Sigmoid colon (tissue), 7 donors: ENCODE data around the gene ZNF217. TPM values are rescaled to one million over a fixed set of nuclear protein-coding genes. Genes with fewer than 3 reads are reported as not detected.
A peak's percentile ranks its signal among the peaks of the same experiment; 100 is the strongest.
"Not testable (repeated sequence)": the region's sequence is repeated elsewhere in the genome, so short reads cannot be mapped to it uniquely, and the experiment has no call there.

Experiments
- DNase-seq: peaks from one replicate; pipeline ENCODE4 v3.0.0-alpha.2; 2019
- H3K27ac ChIP-seq, 4 donors: fragments of 200-600 bp; sonication (generic); one replicate each; pipeline ENCODE4 v1.5.1; 2016 to 2019; ENCODE audit warnings: mild to moderate bottlenecking in 1 of 4
- H3K27me3 ChIP-seq, 3 donors: fragments of 200-600 bp; sonication (generic); one replicate each; pipeline ENCODE4 v1.5.1; 2019; ENCODE audit warnings: mild to moderate bottlenecking in 1 of 3
- H3K36me3 ChIP-seq, 4 donors: fragments of 200-600 bp; sonication (generic); one replicate each; pipeline ENCODE4 v1.5.1; 2016 to 2019
- H3K4me1 ChIP-seq, 4 donors: fragments of 200-600 bp; sonication (generic); one replicate each; pipeline ENCODE4 v1.5.1; 2017 to 2019
- H3K4me3 ChIP-seq, 4 donors: fragments of 200-600 bp; sonication (generic); one replicate each; pipeline ENCODE4 v1.5.1; 2017 to 2019; ENCODE audit warnings: mild to moderate bottlenecking in 2 of 4, moderate library complexity in 1 of 4
- H3K9me3 ChIP-seq, 4 donors: fragments of 200-600 bp in 3 of 4; sonication (generic) in 3 of 4; one replicate each; pipeline versions ENCODE4 v1.5.1 to v1.6.1; 2013 to 2019
- EP300 ChIP-seq, 4 donors: sonication (generic); formaldehyde crosslinking; IDR thresholded peaks; one replicate each; pipeline ENCODE4 v1.6.1; 2017; ENCODE audit warnings: antibody characterized with exemption in 4 of 4
- POLR2A ChIP-seq, 2 donors: fragments of 450-650 bp; IDR thresholded peaks; one replicate each; pipeline ENCODE4 v1.6.1; 2016; ENCODE audit warnings: antibody characterized with exemption in 2 of 2, mild to moderate bottlenecking in 2 of 2, moderate library complexity in 2 of 2
- POLR2AphosphoS5 ChIP-seq, 4 donors: sonication (generic); formaldehyde crosslinking; IDR thresholded peaks; one replicate each; pipeline ENCODE4 v1.6.1; 2017; ENCODE audit warnings: antibody characterized with exemption in 4 of 4
- WGBS, 2 donors: extraction: QIAGEN DNeasy Blood & Tissue Kit; methylation state at CpG; one replicate each; pipeline ENCODE4 v1.1.7; 2013; 5-methylcytosine and 5-hydroxymethylcytosine counted together
- intact Hi-C: fragments of 100-400 bp; cut with DNase I; formaldehyde crosslinking; loops from one replicate; pipeline ENCODE4 v1.15.1; 2023
- polyA plus RNA-seq, 3 donors: library from polyadenylated mRNA; stranded (reverse); fragments of 200-250 nt; gene quantifications; one replicate each; pipeline ENCODE4 v1.2.3, GENCODE V29; 2013
- total RNA-seq, 4 donors: library from RNA; depleted of rRNA; stranded (reverse); fragments of >200 nt; gene quantifications; one replicate each; pipeline ENCODE4 v1.1.0, GENCODE V29; 2016
- TF ChIP-seq, protein P1 (sequence below), 4 experiments: fragments of 450-650 bp in 3 of 4; fragments of 200-600 bp in 1 of 4; IDR thresholded peaks; one replicate each; pipeline ENCODE4 v1.5.1; 2016 to 2019; ENCODE audit warnings: antibody characterized with exemption in 4 of 4, mild to moderate bottlenecking in 3 of 4, moderate library complexity in 2 of 4
- donor health status: healthy with polysubstance abuse.
- donor health status: Bipolar disorder and iron deficiency.
- donor health status: healthy.

The ZNF217 gene
- total and polyA plus RNA-seq, 7 donors, result 11.4 to 27.0 (median 18.4) TPM

GRCh38 chr20:53636540-53637097 lies 43.0 kb upstream of the ZNF217 start:
- Histone ChIP-seq H3K27me3 (no peaks in the 10 kb centered on the region), H3K4me1 (no peaks in the 10 kb centered on the region), H3K27ac (no peak overlapping the region), H3K36me3 (no peaks in the 10 kb centered on the region), H3K4me3 (no peak overlapping the region), H3K9me3 (no peaks in the 10 kb centered on the region)
- no peak for DNase-seq
- 73 to 89% methylated on average over 2 of the region's 2 CpGs for WGBS, 2 donors
- intact Hi-C loops, result no loop called here
- TF ChIP-seq POLR2A (IDR thresholded peaks at IDR 0.05) (no peak), EP300 (IDR thresholded peaks at IDR 0.05) (no peak), POLR2AphosphoS5 (IDR thresholded peaks at IDR 0.05) (no peak)
- TF ChIP-seq, protein P1, sequence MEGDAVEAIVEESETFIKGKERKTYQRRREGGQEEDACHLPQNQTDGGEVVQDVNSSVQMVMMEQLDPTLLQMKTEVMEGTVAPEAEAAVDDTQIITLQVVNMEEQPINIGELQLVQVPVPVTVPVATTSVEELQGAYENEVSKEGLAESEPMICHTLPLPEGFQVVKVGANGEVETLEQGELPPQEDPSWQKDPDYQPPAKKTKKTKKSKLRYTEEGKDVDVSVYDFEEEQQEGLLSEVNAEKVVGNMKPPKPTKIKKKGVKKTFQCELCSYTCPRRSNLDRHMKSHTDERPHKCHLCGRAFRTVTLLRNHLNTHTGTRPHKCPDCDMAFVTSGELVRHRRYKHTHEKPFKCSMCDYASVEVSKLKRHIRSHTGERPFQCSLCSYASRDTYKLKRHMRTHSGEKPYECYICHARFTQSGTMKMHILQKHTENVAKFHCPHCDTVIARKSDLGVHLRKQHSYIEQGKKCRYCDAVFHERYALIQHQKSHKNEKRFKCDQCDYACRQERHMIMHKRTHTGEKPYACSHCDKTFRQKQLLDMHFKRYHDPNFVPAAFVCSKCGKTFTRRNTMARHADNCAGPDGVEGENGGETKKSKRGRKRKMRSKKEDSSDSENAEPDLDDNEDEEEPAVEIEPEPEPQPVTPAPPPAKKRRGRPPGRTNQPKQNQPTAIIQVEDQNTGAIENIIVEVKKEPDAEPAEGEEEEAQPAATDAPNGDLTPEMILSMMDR (IDR thresholded peaks at IDR 0.05), result no peak

- DNase-seq, result no peak
- no peaks in the 10 kb centered on the region for H3K36me3 ChIP-seq
- 79 to 90% methylated on average over 5 of the region's 5 CpGs for WGBS, 2 donors
- no peaks in the 10 kb centered on the region for H3K27me3 ChIP-seq
- no peak overlapping the region for H3K4me3 ChIP-seq
- intact Hi-C loops, result no loop called here
- no peaks in the 10 kb centered on the region for H3K9me3 ChIP-seq
- no peak for TF ChIP-seq POLR2AphosphoS5 (IDR thresholded peaks at IDR 0.05)
- TF ChIP-seq, protein P1 (IDR thresholded peaks at IDR 0.05), result peak in 1 of 4 experiments; percentile 2
- no peaks in the 10 kb centered on the region for H3K4me1 ChIP-seq
- H3K27ac ChIP-seq, result no peak overlapping the region
Measured at GRCh38 chr20:53635221-53635620, 41.6 kb upstream of the ZNF217 start.

DNA sequence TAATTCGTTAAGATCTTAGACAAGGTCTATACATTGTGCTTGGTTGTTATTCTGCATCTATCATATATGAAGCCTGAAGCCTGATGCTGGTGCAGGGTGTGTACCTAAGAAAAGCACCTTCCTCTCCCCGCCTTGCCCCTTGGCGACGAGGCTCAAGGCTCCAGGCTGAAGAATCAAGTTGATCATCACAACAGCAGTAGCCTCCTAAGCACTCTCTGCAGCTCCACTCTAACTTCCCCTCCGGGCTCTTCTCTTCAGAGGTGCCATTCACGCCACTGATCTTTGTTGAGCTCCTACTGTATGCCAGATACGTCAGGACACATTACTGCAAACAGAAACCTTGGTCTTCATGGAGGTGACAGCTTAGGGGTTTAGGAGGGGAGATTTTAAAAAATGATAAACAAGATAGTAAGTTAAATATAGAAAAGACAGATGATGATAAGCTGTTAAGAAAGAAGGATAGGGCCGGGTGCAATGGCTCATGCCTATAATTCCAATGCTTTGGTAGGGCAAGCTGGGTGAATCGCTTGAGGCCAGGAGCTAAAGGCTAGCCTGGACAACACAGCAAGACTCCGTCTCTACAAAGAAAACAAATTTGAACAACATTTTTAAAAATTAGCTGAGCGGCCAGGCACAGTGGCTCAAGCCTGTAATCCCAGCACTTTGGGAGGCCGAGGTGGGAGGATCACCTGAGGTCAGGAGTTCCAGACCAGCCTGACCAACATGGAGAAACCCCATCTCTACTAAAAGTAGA lies 38.4 kb upstream of the ZNF217 start:
- no peak overlapping the region for H3K27ac ChIP-seq
- intact Hi-C loops, result no loop called here

DNA sequence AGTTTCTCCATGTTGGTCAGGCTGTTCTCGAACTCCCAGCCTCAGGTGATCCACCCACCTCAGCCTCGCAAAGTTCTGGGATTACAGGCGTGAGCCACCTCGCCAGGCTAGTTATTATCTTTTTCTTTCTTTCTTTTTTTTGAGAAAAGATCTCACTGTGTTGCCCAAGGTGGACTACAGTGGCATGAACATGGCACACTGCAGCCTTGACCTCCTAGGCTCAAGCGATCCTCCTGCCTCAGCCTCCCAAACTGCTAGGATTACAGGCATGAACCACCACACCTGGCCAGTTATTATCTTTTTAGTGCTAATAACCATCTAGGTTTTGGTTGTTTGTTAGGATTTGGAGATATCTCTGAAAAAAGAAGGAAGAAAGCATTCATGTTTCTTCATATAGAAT lies 35.8 kb upstream of the ZNF217 start:
- no peak for DNase-seq
- Histone ChIP-seq H3K27me3 (no peaks in the 10 kb centered on the region), H3K27ac (no peak overlapping the region), H3K4me1 (no peaks in the 10 kb centered on the region), H3K36me3 (no peaks in the 10 kb centered on the region), H3K4me3 (no peak overlapping the region), H3K9me3 (no peaks in the 10 kb centered on the region)
- TF ChIP-seq, protein P1 (IDR thresholded peaks at IDR 0.05), result no peak
- TF ChIP-seq POLR2A (IDR thresholded peaks at IDR 0.05), result no peak
- no peak for TF ChIP-seq POLR2AphosphoS5 (IDR thresholded peaks at IDR 0.05)
- no peak for TF ChIP-seq EP300 (IDR thresholded peaks at IDR 0.05)
- intact Hi-C loops, result no loop called here
- 75 to 76% methylated on average over 5 of the region's 5 CpGs for WGBS, 2 donors

More for the DNA sequence above, 38.4 kb upstream of the ZNF217 start:
- no peaks in the 10 kb centered on the region for H3K36me3 ChIP-seq
- no peak overlapping the region for H3K4me3 ChIP-seq
- H3K9me3 ChIP-seq, result no peaks in the 10 kb centered on the region
- DNase-seq, result no peak
- no peaks in the 10 kb centered on the region for H3K4me1 ChIP-seq
- TF ChIP-seq EP300 (IDR thresholded peaks at IDR 0.05) (no peak), POLR2A (IDR thresholded peaks at IDR 0.05) (no peak), POLR2AphosphoS5 (IDR thresholded peaks at IDR 0.05) (no peak)
- 94 to 97% methylated on average over 12 of the region's 12 CpGs for WGBS, 2 donors
- H3K27me3 ChIP-seq, result no peaks in the 10 kb centered on the region

GRCh38 chr20:53628758-53629157 lies 35.1 kb upstream of the ZNF217 start:
- WGBS, 2 donors, result 90 to 94% methylated on average over 6 of the region's 6 CpGs
- DNase-seq, result not testable (repeated sequence)

More at GRCh38 chr20:53628758-53629157, 35.1 kb upstream of the ZNF217 start:
- H3K4me3 ChIP-seq, H3K36me3 ChIP-seq, H3K9me3 ChIP-seq, H3K27me3 ChIP-seq, intact Hi-C loops, H3K4me1 ChIP-seq, H3K27ac ChIP-seq: not testable (repeated sequence)
